Ishikawa (cell line): ENCODE measurements around the gene SLC1A4.

Source experiments
- CREB1 ChIP-seq: IDR thresholded peaks from 2 replicates; pipeline ENCODE4 v1.6.1; 2012; ENCODE audit warnings: low read depth
- FOXM1 ChIP-seq: IDR thresholded peaks from 2 replicates; pipeline ENCODE4 v1.6.1; 2012; ENCODE audit warnings: low read depth, borderline replicate concordance
- RAD21 ChIP-seq: IDR thresholded peaks from 2 replicates; pipeline ENCODE4 v1.6.1; 2012; ENCODE audit warnings: low read depth
- YY1 ChIP-seq: IDR thresholded peaks from 2 replicates; pipeline ENCODE4 v1.6.1; 2012; ENCODE audit warnings: low read depth
- ZBTB7A ChIP-seq: IDR thresholded peaks from 2 replicates; pipeline ENCODE4 v1.6.1; 2012; ENCODE audit warnings: low read depth
- TF ChIP-seq, protein P1 (sequence below): IDR thresholded peaks from 2 replicates; pipeline ENCODE4 v1.6.1; 2012

SLC1A4 gene

DNA sequence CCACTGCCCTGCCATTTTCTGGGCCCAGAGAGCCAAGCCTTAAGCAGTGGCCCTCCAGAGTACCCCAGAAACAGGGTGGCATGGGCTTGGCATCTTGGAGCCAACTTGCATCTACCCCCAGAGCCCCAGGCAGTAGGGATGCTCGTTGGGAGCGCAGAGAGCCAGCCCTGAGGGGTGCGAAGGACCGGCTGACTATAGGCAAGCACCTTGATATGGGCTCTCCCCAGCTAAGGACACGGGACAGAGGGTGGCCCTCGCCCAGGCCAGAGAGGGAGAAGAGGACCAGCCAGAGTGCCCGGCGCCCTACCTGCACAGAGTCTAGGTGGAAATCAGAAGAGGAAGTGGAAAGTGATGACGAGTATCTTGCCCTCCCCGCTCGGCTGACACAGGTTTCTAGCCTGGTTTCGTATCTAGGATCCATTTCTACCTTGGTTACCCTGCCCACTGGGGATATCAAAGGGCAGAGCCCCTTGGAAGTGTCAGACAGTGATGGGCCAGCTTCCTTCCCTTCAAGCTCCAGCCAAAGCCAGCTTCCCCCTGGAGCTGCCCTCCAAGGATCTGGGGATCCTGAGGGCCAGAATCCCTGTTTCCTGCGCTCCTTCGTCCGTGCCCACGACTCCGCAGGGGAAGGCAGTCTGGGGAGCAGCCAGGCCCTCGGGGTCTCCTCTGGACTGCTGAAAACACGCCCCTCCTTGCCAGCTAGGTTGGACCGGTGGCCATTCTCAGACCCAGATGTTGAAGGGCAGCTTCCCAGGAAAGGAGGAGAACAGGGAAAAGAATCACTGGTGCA, 83.2 kb downstream of the SLC1A4 start:
- no peak for TF ChIP-seq YY1
- no peak for TF ChIP-seq CREB1
- TF ChIP-seq FOXM1: no peak
- TF ChIP-seq ZBTB7A: no peak
- TF ChIP-seq, protein P1, sequence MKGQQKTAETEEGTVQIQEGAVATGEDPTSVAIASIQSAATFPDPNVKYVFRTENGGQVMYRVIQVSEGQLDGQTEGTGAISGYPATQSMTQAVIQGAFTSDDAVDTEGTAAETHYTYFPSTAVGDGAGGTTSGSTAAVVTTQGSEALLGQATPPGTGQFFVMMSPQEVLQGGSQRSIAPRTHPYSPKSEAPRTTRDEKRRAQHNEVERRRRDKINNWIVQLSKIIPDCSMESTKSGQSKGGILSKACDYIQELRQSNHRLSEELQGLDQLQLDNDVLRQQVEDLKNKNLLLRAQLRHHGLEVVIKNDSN: no peak
- TF ChIP-seq RAD21: no peak
